Measurements from ENCODE around the gene YWHAH. TPM values are rescaled to one million over a fixed set of nuclear protein-coding genes. Genes with fewer than 3 reads are reported as not detected.

Gene YWHAH
- total and polyA plus RNA-seq, 2 experiments from 2014 or later: 80.7 to 135 TPM

- Histone ChIP-seq H4K20me1 (ENCODE audit: insufficient read depth, poor library complexity, severe bottlenecking) (peaks cover 17% of the 10 kb centered on the region), H3K27me3 (no peaks in the 10 kb centered on the region), H3K9me2 (replicated peaks; ENCODE audit: insufficient read depth) (no peaks in the 10 kb centered on the region), H3K9me3 (ENCODE audit: low read depth) (no peaks in the 10 kb centered on the region), H3K27ac (peak overlapping the region; percentile 99), H2AFZ (no peak overlapping the region), H3K4me3 (peak overlapping the region; percentile 98), H3K4me1 (ENCODE audit: insufficient read depth) (peaks cover 11% of the 10 kb centered on the region), H3K36me3 (replicated peaks; ENCODE audit: insufficient read depth, low read depth) (no peaks in the 10 kb centered on the region), H3K79me2 (peaks cover 64% of the 10 kb centered on the region), H3K4me2 (peak overlapping the region; percentile 89)
- peak; percentile 38 for DNase-seq (ENCODE audit: low spot score)
- WGBS (ENCODE audit: low lambda C conversion rate, missing lambda C conversion rate): 20% methylated on average over 8 of the region's 8 CpGs
- TF ChIP-seq EZH2 (IDR thresholded peaks at IDR 0.05; ENCODE audit: borderline replicate concordance) (no peak), CTCF (IDR thresholded peaks at IDR 0.05; ENCODE audit: poor library complexity) (no peak), EZH2phosphoT487 (IDR thresholded peaks at IDR 0.05; ENCODE audit: low read depth, severe bottlenecking, unreplicated experiment) (no peak)
Observed at GRCh38 chr22:31945971-31946680, 1.8 kb downstream of the YWHAH start.

GRCh38 chr22:31947296-31947695 is 3.0 kb downstream of the YWHAH start:
- 49% methylated on average over 2 of the region's 2 CpGs for WGBS (ENCODE audit: low lambda C conversion rate, missing lambda C conversion rate)
- H3K4me2 ChIP-seq: peak overlapping the region; percentile 89
- H3K4me1 ChIP-seq (ENCODE audit: insufficient read depth): peaks cover 11% of the 10 kb centered on the region

DNA sequence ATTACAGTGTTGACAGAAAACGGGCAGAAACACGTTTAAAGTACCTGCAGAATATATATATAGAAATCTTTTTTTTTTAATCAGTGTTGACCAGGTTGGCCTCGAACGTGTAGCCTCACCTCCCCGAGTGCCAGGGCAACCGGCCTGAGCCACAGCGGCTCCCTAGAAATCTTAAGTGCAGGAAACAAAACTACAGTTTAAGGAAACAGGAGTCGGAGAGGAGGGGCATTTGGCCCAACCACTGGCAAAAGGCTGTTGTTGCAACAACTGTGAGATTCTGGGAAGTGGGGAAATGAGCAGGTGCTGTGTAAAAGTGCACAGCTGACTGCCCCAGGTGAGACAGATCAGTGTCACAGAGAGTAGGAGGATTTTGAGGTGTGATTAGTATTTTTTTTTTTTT is 3.7 kb downstream of the YWHAH start:
- TF ChIP-seq EZH2phosphoT487 (IDR thresholded peaks at IDR 0.05; ENCODE audit: low read depth, severe bottlenecking, unreplicated experiment) (no peak), CTCF (IDR thresholded peaks at IDR 0.05; ENCODE audit: poor library complexity) (no peak), EZH2 (IDR thresholded peaks at IDR 0.05; ENCODE audit: borderline replicate concordance) (no peak)
- Histone ChIP-seq H3K4me2 (no peak overlapping the region), H3K36me3 (replicated peaks; ENCODE audit: insufficient read depth, low read depth) (no peaks in the 10 kb centered on the region), H3K79me2 (peaks cover 81% of the 10 kb centered on the region), H3K9me3 (ENCODE audit: low read depth) (no peaks in the 10 kb centered on the region), H4K20me1 (ENCODE audit: insufficient read depth, poor library complexity, severe bottlenecking) (peaks cover 33% of the 10 kb centered on the region), H2AFZ (no peak overlapping the region), H3K4me3 (no peak overlapping the region), H3K27ac (no peak overlapping the region), H3K27me3 (no peaks in the 10 kb centered on the region), H3K4me1 (ENCODE audit: insufficient read depth) (peaks cover 14% of the 10 kb centered on the region), H3K9me2 (replicated peaks; ENCODE audit: insufficient read depth) (no peaks in the 10 kb centered on the region)
- no peak for DNase-seq (ENCODE audit: low spot score)
- 92% methylated on average over 8 of the region's 8 CpGs for WGBS (ENCODE audit: low lambda C conversion rate, missing lambda C conversion rate)

More at GRCh38 chr22:31947296-31947695, 3.0 kb downstream of the YWHAH start:
- Histone ChIP-seq H3K79me2 (peaks cover 76% of the 10 kb centered on the region), H2AFZ (no peak overlapping the region), H4K20me1 (ENCODE audit: insufficient read depth, poor library complexity, severe bottlenecking) (peaks cover 27% of the 10 kb centered on the region), H3K27ac (no peak overlapping the region), H3K27me3 (no peaks in the 10 kb centered on the region), H3K36me3 (replicated peaks; ENCODE audit: insufficient read depth, low read depth) (no peaks in the 10 kb centered on the region), H3K4me3 (no peak overlapping the region), H3K9me3 (ENCODE audit: low read depth) (no peaks in the 10 kb centered on the region), H3K9me2 (replicated peaks; ENCODE audit: insufficient read depth) (no peaks in the 10 kb centered on the region)
- TF ChIP-seq CTCF (IDR thresholded peaks at IDR 0.05; ENCODE audit: poor library complexity): peak; percentile 54
- TF ChIP-seq EZH2phosphoT487 (IDR thresholded peaks at IDR 0.05; ENCODE audit: low read depth, severe bottlenecking, unreplicated experiment): no peak
- DNase-seq (ENCODE audit: low spot score): no peak
